SK-N-SH treated with all-trans-retinoic acid at 6 μM for 48 hours (cell line): Measurements from ENCODE around the gene ZFHX3.

Experiments
- ATAC-seq: fragments of 200-7000 bp; cut with Tn5 transposase; 3 replicates; pipeline ENCODE4 v1.9.1; 2020; ENCODE audit warnings: mild to moderate bottlenecking, moderate library complexity
- ARNTL ChIP-seq: fragments of 450-650 bp; formaldehyde crosslinking; IDR thresholded peaks from 2 replicates; pipeline ENCODE4 v1.5.0; 2020; ENCODE audit warnings: low read depth, mild to moderate bottlenecking, moderate library complexity, borderline replicate concordance
- BACH2 ChIP-seq: fragments of 250-450 bp; sonication (Bioruptor Pico); IDR thresholded peaks from 2 replicates; pipeline ENCODE4 v1.9.0; 2021; ENCODE audit warnings: mild to moderate bottlenecking, borderline replicate concordance
- CSDC2 ChIP-seq: fragments of 250-450 bp; sonication (Bioruptor Pico); IDR thresholded peaks from 2 replicates; pipeline ENCODE4 v1.5.0; 2020; ENCODE audit warnings: mild to moderate bottlenecking, moderate library complexity
- ESRRG ChIP-seq: fragments of 250-450 bp; sonication (Bioruptor Pico); IDR thresholded peaks from 2 replicates; pipeline ENCODE4 v1.6.1; 2021; ENCODE audit warnings: mild to moderate bottlenecking
- GLIS3 ChIP-seq: fragments of 250-450 bp; sonication (Bioruptor Pico); IDR thresholded peaks from 2 replicates; pipeline ENCODE4 v1.5.0; 2020; ENCODE audit warnings: mild to moderate bottlenecking, moderate library complexity
- PPARA ChIP-seq: fragments of 250-450 bp; sonication (Bioruptor Pico); IDR thresholded peaks from 2 replicates; pipeline ENCODE4 v1.5.0; 2020; ENCODE audit warnings: mild to moderate bottlenecking, borderline replicate concordance
- RARB ChIP-seq: fragments of 250-450 bp; sonication (Bioruptor Pico); IDR thresholded peaks from 2 replicates; pipeline ENCODE4 v1.8.0; 2021; ENCODE audit warnings: mild to moderate bottlenecking, moderate library complexity
- SNAI2 ChIP-seq: fragments of 250-450 bp; sonication (Bioruptor Pico); IDR thresholded peaks from 2 replicates; pipeline ENCODE4 v1.5.0; 2020; ENCODE audit warnings: mild to moderate bottlenecking, moderate library complexity
- TCF4 ChIP-seq: fragments of 250-450 bp; sonication (Bioruptor Pico); IDR thresholded peaks from 2 replicates; pipeline ENCODE4 v1.8.0; 2021; ENCODE audit warnings: mild to moderate bottlenecking, moderate library complexity, borderline replicate concordance
- TOX ChIP-seq: fragments of 250-450 bp; sonication (Bioruptor Pico); IDR thresholded peaks from 2 replicates; pipeline ENCODE4 v1.8.0; 2021; ENCODE audit warnings: mild to moderate bottlenecking, moderate library complexity, borderline replicate concordance
- ZC3H10 ChIP-seq: fragments of 250-450 bp; sonication (Bioruptor Pico); IDR thresholded peaks from 2 replicates; pipeline ENCODE4 v1.5.1; 2021; ENCODE audit warnings: mild to moderate bottlenecking, moderate library complexity
- ZFP3 ChIP-seq: fragments of 250-450 bp; sonication (Bioruptor Pico); IDR thresholded peaks from 2 replicates; pipeline ENCODE4 v1.5.0; 2020; ENCODE audit warnings: mild to moderate bottlenecking, moderate library complexity
- ZFP30 ChIP-seq: fragments of 450-650 bp; formaldehyde crosslinking; IDR thresholded peaks from 2 replicates; pipeline ENCODE4 v1.5.0; 2022; ENCODE audit warnings: mild to moderate bottlenecking, moderate library complexity
- ZNF565 ChIP-seq: fragments of 450-650 bp; formaldehyde crosslinking; conservative IDR thresholded peaks from 2 replicates; pipeline ENCODE4 v1.5.0; 2020; ENCODE audit warnings: low read depth, mild to moderate bottlenecking, moderate library complexity
- ZNF8 ChIP-seq: fragments of 450-650 bp; formaldehyde crosslinking; IDR thresholded peaks from 2 replicates; pipeline ENCODE4 v1.5.0; 2020; ENCODE audit warnings: mild to moderate bottlenecking, moderate library complexity
- TF ChIP-seq, protein P1 (sequence below): fragments of 250-450 bp; sonication (Bioruptor Pico); IDR thresholded peaks from 2 replicates; pipeline ENCODE4 v1.8.0; 2021; ENCODE audit warnings: low read depth, mild to moderate bottlenecking, moderate library complexity, borderline replicate concordance
- TF ChIP-seq, protein P2 (sequence below): fragments of 250-450 bp; sonication (Bioruptor Pico); IDR thresholded peaks from 2 replicates; pipeline ENCODE4 v1.5.0; 2020; ENCODE audit warnings: mild to moderate bottlenecking, moderate library complexity
- TF ChIP-seq, protein P3 (sequence below): fragments of 250-450 bp; sonication (Bioruptor Pico); IDR thresholded peaks from 2 replicates; pipeline ENCODE4 v1.5.1; 2021; ENCODE audit warnings: mild to moderate bottlenecking, moderate library complexity
- TF ChIP-seq, protein P4 (sequence below): fragments of 250-450 bp; sonication (Bioruptor Pico); IDR thresholded peaks from 2 replicates; pipeline ENCODE4 v1.8.0; 2020; ENCODE audit warnings: mild to moderate bottlenecking, moderate library complexity, borderline replicate concordance

The ZFHX3 gene

DNA sequence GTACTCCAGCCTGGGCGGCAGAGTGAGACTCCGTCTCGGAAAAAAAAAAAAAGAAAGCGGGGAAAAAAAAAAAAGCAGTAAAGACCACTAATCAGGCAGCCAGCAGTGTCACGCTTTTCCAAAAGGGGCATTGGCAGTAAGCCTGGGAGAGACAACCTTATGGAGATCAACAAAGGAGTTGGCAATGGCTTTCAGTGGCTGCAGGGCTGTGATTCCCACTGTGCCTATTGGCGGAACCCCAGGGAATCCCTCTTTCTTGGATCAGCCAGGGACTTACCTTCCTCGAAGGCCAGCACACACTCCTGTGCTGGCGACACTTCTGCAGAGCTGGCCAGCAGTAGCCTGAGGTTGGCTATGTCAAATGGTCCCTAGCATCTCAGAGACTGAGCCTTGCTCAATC, 43.2 kb upstream of the ZFHX3 start:
- TF ChIP-seq, protein P1, sequence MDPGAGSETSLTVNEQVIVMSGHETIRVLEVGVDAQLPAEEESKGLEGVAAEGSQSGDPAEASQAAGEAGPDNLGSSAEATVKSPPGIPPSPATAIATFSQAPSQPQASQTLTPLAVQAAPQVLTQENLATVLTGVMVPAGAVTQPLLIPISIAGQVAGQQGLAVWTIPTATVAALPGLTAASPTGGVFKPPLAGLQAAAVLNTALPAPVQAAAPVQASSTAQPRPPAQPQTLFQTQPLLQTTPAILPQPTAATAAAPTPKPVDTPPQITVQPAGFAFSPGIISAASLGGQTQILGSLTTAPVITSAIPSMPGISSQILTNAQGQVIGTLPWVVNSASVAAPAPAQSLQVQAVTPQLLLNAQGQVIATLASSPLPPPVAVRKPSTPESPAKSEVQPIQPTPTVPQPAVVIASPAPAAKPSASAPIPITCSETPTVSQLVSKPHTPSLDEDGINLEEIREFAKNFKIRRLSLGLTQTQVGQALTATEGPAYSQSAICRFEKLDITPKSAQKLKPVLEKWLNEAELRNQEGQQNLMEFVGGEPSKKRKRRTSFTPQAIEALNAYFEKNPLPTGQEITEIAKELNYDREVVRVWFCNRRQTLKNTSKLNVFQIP (CRISPR knock-in tag), result no peak
- TF ChIP-seq ZNF565, result no peak
- TF ChIP-seq ZFP3, result no peak
- no peak for TF ChIP-seq TOX (CRISPR knock-in tag)
- TF ChIP-seq, protein P2, sequence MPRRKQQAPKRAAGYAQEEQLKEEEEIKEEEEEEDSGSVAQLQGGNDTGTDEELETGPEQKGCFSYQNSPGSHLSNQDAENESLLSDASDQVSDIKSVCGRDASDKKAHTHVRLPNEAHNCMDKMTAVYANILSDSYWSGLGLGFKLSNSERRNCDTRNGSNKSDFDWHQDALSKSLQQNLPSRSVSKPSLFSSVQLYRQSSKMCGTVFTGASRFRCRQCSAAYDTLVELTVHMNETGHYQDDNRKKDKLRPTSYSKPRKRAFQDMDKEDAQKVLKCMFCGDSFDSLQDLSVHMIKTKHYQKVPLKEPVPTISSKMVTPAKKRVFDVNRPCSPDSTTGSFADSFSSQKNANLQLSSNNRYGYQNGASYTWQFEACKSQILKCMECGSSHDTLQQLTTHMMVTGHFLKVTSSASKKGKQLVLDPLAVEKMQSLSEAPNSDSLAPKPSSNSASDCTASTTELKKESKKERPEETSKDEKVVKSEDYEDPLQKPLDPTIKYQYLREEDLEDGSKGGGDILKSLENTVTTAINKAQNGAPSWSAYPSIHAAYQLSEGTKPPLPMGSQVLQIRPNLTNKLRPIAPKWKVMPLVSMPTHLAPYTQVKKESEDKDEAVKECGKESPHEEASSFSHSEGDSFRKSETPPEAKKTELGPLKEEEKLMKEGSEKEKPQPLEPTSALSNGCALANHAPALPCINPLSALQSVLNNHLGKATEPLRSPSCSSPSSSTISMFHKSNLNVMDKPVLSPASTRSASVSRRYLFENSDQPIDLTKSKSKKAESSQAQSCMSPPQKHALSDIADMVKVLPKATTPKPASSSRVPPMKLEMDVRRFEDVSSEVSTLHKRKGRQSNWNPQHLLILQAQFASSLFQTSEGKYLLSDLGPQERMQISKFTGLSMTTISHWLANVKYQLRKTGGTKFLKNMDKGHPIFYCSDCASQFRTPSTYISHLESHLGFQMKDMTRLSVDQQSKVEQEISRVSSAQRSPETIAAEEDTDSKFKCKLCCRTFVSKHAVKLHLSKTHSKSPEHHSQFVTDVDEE (CRISPR knock-in tag), result no peak
- no peak for TF ChIP-seq BACH2
- no peak for TF ChIP-seq ZC3H10 (CRISPR knock-in tag)
- TF ChIP-seq CSDC2 (CRISPR knock-in tag), result no peak
- TF ChIP-seq ESRRG (CRISPR knock-in tag), result no peak
- TF ChIP-seq RARB (CRISPR knock-in tag), result no peak
- TF ChIP-seq, all 23 proteins: peak for 0
- no peak for ATAC-seq

DNA sequence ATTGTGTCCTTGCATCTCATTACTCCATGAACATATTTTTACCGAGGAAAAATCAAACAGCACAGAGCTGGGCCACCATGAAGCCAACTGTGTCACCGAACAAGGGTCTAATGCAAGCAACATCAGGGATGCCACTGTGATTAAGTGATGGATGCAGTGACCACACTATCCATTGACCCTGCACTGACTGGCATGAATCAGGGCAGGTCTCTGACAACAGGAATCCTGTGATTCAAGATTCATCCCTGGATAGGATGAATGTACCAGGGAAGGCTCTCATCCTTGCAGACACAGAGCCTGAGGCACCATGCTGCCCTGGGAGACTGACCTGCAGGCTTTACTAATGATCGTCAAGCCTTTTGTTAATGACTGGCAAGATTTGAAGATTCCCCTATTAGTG, 41.5 kb upstream of the ZFHX3 start:
- TF ChIP-seq, protein P3, sequence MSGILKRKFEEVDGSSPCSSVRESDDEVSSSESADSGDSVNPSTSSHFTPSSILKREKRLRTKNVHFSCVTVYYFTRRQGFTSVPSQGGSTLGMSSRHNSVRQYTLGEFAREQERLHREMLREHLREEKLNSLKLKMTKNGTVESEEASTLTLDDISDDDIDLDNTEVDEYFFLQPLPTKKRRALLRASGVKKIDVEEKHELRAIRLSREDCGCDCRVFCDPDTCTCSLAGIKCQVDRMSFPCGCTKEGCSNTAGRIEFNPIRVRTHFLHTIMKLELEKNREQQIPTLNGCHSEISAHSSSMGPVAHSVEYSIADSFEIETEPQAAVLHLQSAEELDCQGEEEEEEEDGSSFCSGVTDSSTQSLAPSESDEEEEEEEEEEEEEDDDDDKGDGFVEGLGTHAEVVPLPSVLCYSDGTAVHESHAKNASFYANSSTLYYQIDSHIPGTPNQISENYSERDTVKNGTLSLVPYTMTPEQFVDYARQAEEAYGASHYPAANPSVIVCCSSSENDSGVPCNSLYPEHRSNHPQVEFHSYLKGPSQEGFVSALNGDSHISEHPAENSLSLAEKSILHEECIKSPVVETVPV (CRISPR knock-in tag), result no peak
- no peak for TF ChIP-seq ZC3H10 (CRISPR knock-in tag)
- TF ChIP-seq, protein P4, sequence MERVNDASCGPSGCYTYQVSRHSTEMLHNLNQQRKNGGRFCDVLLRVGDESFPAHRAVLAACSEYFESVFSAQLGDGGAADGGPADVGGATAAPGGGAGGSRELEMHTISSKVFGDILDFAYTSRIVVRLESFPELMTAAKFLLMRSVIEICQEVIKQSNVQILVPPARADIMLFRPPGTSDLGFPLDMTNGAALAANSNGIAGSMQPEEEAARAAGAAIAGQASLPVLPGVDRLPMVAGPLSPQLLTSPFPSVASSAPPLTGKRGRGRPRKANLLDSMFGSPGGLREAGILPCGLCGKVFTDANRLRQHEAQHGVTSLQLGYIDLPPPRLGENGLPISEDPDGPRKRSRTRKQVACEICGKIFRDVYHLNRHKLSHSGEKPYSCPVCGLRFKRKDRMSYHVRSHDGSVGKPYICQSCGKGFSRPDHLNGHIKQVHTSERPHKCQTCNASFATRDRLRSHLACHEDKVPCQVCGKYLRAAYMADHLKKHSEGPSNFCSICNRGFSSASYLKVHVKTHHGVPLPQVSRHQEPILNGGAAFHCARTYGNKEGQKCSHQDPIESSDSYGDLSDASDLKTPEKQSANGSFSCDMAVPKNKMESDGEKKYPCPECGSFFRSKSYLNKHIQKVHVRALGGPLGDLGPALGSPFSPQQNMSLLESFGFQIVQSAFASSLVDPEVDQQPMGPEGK (CRISPR knock-in tag), result no peak

DNA sequence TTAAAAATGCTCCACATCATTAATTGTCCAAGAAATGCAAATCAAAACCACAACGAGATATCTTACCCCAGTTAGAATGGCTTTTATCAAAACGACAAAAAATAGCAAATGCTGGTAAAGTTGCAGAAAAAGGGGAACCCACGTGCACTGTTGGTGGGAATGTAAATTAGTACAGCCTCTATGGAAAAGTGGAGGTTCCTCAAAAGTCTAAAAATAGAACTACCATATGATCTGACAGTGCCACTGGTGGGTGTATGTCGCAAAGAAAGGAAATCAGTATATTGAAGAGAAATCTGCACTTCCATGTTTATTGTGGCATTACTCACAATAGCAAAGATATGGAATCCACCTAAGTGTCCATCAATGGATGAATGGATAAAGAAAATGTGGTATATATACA, 38.2 kb upstream of the ZFHX3 start:
- TF ChIP-seq ZNF8 (peak; percentile 41; the same call in 1 of the 2 replicates), PPARA (CRISPR knock-in tag) (no peak)
- no peak for ATAC-seq

More for the DNA sequence above, 41.5 kb upstream of the ZFHX3 start:
- no peak for ATAC-seq

DNA sequence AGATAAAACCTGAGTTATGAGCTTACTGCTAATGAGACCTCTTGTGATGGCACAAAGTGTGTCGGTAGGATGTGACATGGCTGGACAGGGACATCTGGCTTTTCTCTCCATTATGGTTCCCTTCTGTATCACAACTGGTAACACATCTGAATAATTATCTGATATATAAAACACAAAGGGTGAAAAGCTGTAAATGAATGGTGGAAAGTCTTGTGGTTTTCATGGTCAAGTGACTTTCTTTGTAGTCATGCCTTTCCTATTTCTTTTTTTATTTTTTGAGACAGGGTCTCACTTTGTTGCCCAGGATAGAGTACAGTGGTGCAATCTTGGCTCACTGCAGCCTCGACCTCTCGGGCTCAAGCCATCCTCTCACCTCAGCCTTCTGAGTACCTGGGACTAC, 35.3 kb upstream of the ZFHX3 start:
- ATAC-seq, result no peak
- TF ChIP-seq ARNTL, result no peak
- TF ChIP-seq ZC3H10 (CRISPR knock-in tag), result no peak
- TF ChIP-seq, protein P1 (CRISPR knock-in tag), result no peak
- TF ChIP-seq RARB (CRISPR knock-in tag), result no peak
- TF ChIP-seq, protein P3 (CRISPR knock-in tag), result no peak
- no peak for TF ChIP-seq GLIS3 (CRISPR knock-in tag)
- TF ChIP-seq ZNF8, result no peak
- no peak for TF ChIP-seq CSDC2 (CRISPR knock-in tag)
- TF ChIP-seq TOX (CRISPR knock-in tag), result no peak
- TF ChIP-seq ESRRG (CRISPR knock-in tag), result no peak
- TF ChIP-seq ZFP30, result no peak
- TF ChIP-seq, protein P4 (CRISPR knock-in tag), result no peak
- TF ChIP-seq SNAI2, result no peak
- TF ChIP-seq, protein P2 (CRISPR knock-in tag), result no peak
- TF ChIP-seq PPARA (CRISPR knock-in tag), result no peak
- no peak for TF ChIP-seq TCF4
- no peak for TF ChIP-seq BACH2
